HG03097 (cell line): Measurements from ENCODE around the gene FZR1.

ENCODE experiments used
- ATAC-seq: cut with Tn5 transposase; IDR thresholded peaks from one replicate; pipeline ENCODE4 v1.9.1; 2021; ENCODE audit not compliant: unreplicated experiment, low FRiP score

The FZR1 gene

GRCh38 chr19:3543150-3544057 is 37.3 kb downstream of the FZR1 start:
- no peak for ATAC-seq

- ATAC-seq, result no peak
Observed at GRCh38 chr19:3544058-3544376, 37.9 kb downstream of the FZR1 start.

GRCh38 chr19:3544742-3545668 is 38.9 kb downstream of the FZR1 start:
- ATAC-seq, result no peak

- ATAC-seq, result no peak
Observed at GRCh38 chr19:3545669-3546034, 39.5 kb downstream of the FZR1 start.

GRCh38 chr19:3546119-3546518 is 40.0 kb downstream of the FZR1 start:
- ATAC-seq, result no peak

GRCh38 chr19:3547301-3547731 is 41.2 kb downstream of the FZR1 start:
- ATAC-seq, result no peak

GRCh38 chr19:3547767-3548282 is 41.7 kb downstream of the FZR1 start:
- no peak for ATAC-seq

- no peak for ATAC-seq
Observed at GRCh38 chr19:3548606-3549005, 42.5 kb downstream of the FZR1 start.

- no peak for ATAC-seq
Observed at GRCh38 chr19:3549816-3550215, 43.7 kb downstream of the FZR1 start.

- no peak for ATAC-seq
Observed at GRCh38 chr19:3550947-3551791, 45.1 kb downstream of the FZR1 start.

GRCh38 chr19:3551792-3552095 is 45.6 kb downstream of the FZR1 start:
- ATAC-seq, result no peak

GRCh38 chr19:3554254-3555083 is 48.4 kb downstream of the FZR1 start:
- no peak for ATAC-seq

- ATAC-seq, result no peak
Observed at GRCh38 chr19:3555653-3556422, 49.7 kb downstream of the FZR1 start.

- no peak for ATAC-seq
Observed at GRCh38 chr19:3556423-3556977, 50.4 kb downstream of the FZR1 start.

GRCh38 chr19:3556978-3557460 is 50.9 kb downstream of the FZR1 start:
- ATAC-seq, result no peak

GRCh38 chr19:3557461-3558248 is 51.5 kb downstream of the FZR1 start, which contains the start of gene MFSD12:
Gene MFSD12 (minus strand): TSS chr19:3557586. CDS start chr19:3557403, 183 bp downstream.
- peak; percentile 67 for ATAC-seq

- ATAC-seq, result no peak
Observed at GRCh38 chr19:3563709-3564524, 57.8 kb downstream of the FZR1 start.
